Measurements from ENCODE around the gene STK4.
A peak's percentile ranks its signal among the peaks of the same experiment; 100 is the strongest.

STK4 gene

DNA sequence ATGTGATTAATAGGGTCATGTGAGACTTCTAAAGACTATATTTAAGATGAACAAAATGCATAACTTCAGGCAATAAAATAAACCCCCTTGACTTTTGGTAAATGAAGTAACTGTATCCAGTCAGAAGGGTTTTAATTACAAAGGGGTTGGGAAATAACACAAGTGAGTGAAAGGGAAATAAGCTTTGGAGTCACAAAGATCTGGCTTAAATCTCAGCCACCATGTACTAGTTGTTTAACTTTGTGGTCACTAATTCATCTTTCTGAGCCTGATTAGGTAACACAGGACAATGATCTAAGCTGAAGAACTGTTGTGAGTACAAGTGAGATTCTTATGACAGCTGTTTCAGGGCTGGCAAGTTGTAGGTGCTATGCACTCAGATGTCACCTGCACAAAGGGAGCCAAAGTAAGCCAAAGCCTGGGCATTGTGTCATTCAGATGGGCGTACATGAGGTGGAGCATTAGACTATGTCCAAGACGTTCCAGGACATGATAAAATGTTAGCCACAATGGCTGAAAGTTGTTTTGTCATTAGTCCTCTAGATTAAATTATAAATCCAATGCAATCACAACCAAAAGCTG, 19.9 kb upstream of the STK4 start:
- peaks cover 67% of the 10 kb centered on the region for H3K36me3 Mint-ChIP-seq (ENCODE audit: low read depth)
- H3K27me3 Mint-ChIP-seq (ENCODE audit: low read depth, poor library complexity): no peaks in the 10 kb centered on the region
- TF ChIP-seq, protein P1, sequence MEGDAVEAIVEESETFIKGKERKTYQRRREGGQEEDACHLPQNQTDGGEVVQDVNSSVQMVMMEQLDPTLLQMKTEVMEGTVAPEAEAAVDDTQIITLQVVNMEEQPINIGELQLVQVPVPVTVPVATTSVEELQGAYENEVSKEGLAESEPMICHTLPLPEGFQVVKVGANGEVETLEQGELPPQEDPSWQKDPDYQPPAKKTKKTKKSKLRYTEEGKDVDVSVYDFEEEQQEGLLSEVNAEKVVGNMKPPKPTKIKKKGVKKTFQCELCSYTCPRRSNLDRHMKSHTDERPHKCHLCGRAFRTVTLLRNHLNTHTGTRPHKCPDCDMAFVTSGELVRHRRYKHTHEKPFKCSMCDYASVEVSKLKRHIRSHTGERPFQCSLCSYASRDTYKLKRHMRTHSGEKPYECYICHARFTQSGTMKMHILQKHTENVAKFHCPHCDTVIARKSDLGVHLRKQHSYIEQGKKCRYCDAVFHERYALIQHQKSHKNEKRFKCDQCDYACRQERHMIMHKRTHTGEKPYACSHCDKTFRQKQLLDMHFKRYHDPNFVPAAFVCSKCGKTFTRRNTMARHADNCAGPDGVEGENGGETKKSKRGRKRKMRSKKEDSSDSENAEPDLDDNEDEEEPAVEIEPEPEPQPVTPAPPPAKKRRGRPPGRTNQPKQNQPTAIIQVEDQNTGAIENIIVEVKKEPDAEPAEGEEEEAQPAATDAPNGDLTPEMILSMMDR (IDR thresholded peaks at IDR 0.05): no peak
- no peaks in the 10 kb centered on the region for H3K9me3 Mint-ChIP-seq
- no peak overlapping the region for H3K27ac Mint-ChIP-seq
- DNase-seq: no peak
- H3K4me1 Mint-ChIP-seq: peaks cover 23% of the 10 kb centered on the region
- H3K4me3 Mint-ChIP-seq: no peak overlapping the region

- H3K4me1 Mint-ChIP-seq: peaks cover 13% of the 10 kb centered on the region
- H3K36me3 Mint-ChIP-seq (ENCODE audit: low read depth): peaks cover 79% of the 10 kb centered on the region
- no peak for DNase-seq
- TF ChIP-seq, protein P1 (IDR thresholded peaks at IDR 0.05): no peak
- H3K27me3 Mint-ChIP-seq (ENCODE audit: low read depth, poor library complexity): no peaks in the 10 kb centered on the region
- H3K27ac Mint-ChIP-seq: no peak overlapping the region
- no peak overlapping the region for H3K4me3 Mint-ChIP-seq
- no peaks in the 10 kb centered on the region for H3K9me3 Mint-ChIP-seq
Measured at GRCh38 chr20:44948107-44948506, 18.2 kb upstream of the STK4 start.

DNA sequence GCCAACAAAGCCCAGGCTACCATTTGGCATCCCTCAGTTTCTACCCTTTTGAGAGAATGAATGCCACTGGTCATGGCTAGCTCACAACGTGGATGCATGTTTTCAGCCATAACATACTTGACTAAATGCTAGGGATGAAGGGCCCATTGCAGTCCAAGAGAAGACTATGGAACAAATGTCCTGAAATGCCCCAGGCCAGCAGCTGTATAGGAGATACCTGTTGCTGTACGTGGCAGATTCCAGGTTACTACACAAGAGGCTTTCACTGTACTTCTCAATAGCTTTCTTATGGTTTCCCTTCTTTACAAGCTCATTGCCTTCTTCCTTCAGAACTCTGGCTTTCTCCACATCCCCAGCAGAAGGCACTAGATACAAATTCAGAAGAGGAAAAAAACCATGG, 17.8 kb upstream of the STK4 start:
- Mint-ChIP-seq H3K4me3 (no peak overlapping the region), H3K9me3 (no peaks in the 10 kb centered on the region), H3K27me3 (ENCODE audit: low read depth, poor library complexity) (no peaks in the 10 kb centered on the region), H3K4me1 (peaks cover 9% of the 10 kb centered on the region), H3K36me3 (ENCODE audit: low read depth) (peaks cover 82% of the 10 kb centered on the region), H3K27ac (no peak overlapping the region)
- no peak for DNase-seq
- TF ChIP-seq, protein P1 (IDR thresholded peaks at IDR 0.05): no peak

DNA sequence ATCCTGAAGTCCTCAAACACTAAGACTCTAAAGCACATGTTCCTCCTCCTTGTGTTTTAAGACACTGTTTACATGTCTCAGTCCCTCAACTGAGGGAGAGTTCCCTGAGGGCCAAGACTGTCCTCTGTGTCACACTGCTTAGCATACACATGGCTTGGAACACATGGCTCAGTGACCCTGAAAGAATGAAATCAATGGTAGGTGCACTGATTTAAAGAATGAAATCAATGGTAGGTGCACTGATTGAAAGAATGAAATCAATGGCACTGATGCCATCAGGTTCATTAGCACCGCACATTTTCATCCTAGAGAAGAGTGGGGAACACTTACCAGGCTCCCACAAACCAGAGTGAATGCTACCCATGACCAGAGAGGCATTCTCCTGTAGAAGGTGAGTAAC, 15.9 kb upstream of the STK4 start:
- Mint-ChIP-seq H3K27ac (peak overlapping the region; percentile 3), H3K9me3 (no peaks in the 10 kb centered on the region), H3K4me1 (no peaks in the 10 kb centered on the region), H3K36me3 (ENCODE audit: low read depth) (peaks cover 82% of the 10 kb centered on the region), H3K27me3 (ENCODE audit: low read depth, poor library complexity) (no peaks in the 10 kb centered on the region), H3K4me3 (no peak overlapping the region)
- DNase-seq: no peak
- TF ChIP-seq, protein P1 (IDR thresholded peaks at IDR 0.05): no peak

GRCh38 chr20:44952731-44953130, 13.6 kb upstream of the STK4 start:
- H3K36me3 Mint-ChIP-seq (ENCODE audit: low read depth): peaks cover 82% of the 10 kb centered on the region
- TF ChIP-seq, protein P1 (IDR thresholded peaks at IDR 0.05): no peak
- no peaks in the 10 kb centered on the region for H3K9me3 Mint-ChIP-seq
- DNase-seq: no peak
- H3K27ac Mint-ChIP-seq: peak overlapping the region; percentile 79
- no peaks in the 10 kb centered on the region for H3K27me3 Mint-ChIP-seq (ENCODE audit: low read depth, poor library complexity)
- H3K4me1 Mint-ChIP-seq: peaks cover 22% of the 10 kb centered on the region
- no peak overlapping the region for H3K4me3 Mint-ChIP-seq

GRCh38 chr20:44954211-44954610, 12.1 kb upstream of the STK4 start:
- TF ChIP-seq, protein P1 (IDR thresholded peaks at IDR 0.05): no peak
- no peak for DNase-seq
- H3K4me1 Mint-ChIP-seq: peaks cover 37% of the 10 kb centered on the region
- no peaks in the 10 kb centered on the region for H3K9me3 Mint-ChIP-seq
- H3K27me3 Mint-ChIP-seq (ENCODE audit: low read depth, poor library complexity): no peaks in the 10 kb centered on the region
- no peak overlapping the region for H3K27ac Mint-ChIP-seq
- H3K4me3 Mint-ChIP-seq: no peak overlapping the region
- H3K36me3 Mint-ChIP-seq (ENCODE audit: low read depth): peaks cover 77% of the 10 kb centered on the region
